Middle frontal gyrus (tissue), 1 donor: Measurements from ENCODE around the gene CYSTM1.
"Not testable (repeated sequence)": the region's sequence is repeated elsewhere in the genome, so short reads cannot be mapped to it uniquely, and the experiment has no call there.

ENCODE experiments used
- DNase-seq: peaks from one replicate; pipeline ENCODE4 v3.0.0-alpha.2; 2015; ENCODE audit warnings: low spot score; ENCODE audit errors: extremely low spot score

CYSTM1 gene

GRCh38 chr5:140148508-140148907 lies 26.5 kb upstream of the CYSTM1 start:
- DNase-seq: no peak

- no peak for DNase-seq
Measured at GRCh38 chr5:140150201-140150600, 24.8 kb upstream of the CYSTM1 start.

- DNase-seq: no peak
Measured at GRCh38 chr5:140151144-140152021, 23.6 kb upstream of the CYSTM1 start.

GRCh38 chr5:140152022-140152999 lies 22.7 kb upstream of the CYSTM1 start:
- DNase-seq: no peak

- no peak for DNase-seq
Measured at GRCh38 chr5:140153255-140153654, 21.7 kb upstream of the CYSTM1 start.

GRCh38 chr5:140153905-140154304 lies 21.1 kb upstream of the CYSTM1 start:
- DNase-seq: no peak

- not testable (repeated sequence) for DNase-seq
Measured at GRCh38 chr5:140154710-140155381, 20.1 kb upstream of the CYSTM1 start.

- peak; percentile 79 for DNase-seq
Measured at GRCh38 chr5:140157032-140157781, 17.8 kb upstream of the CYSTM1 start.

- DNase-seq: no peak
Measured at GRCh38 chr5:140159014-140159927, 15.7 kb upstream of the CYSTM1 start.

GRCh38 chr5:140162275-140162674 lies 12.7 kb upstream of the CYSTM1 start:
- DNase-seq: no peak

- no peak for DNase-seq
Measured at GRCh38 chr5:140162781-140163180, 12.2 kb upstream of the CYSTM1 start.

GRCh38 chr5:140165101-140165922 lies 9.7 kb upstream of the CYSTM1 start:
- no peak for DNase-seq

GRCh38 chr5:140165923-140166270 lies 9.1 kb upstream of the CYSTM1 start:
- no peak for DNase-seq

- peak; percentile 38 for DNase-seq
Measured at GRCh38 chr5:140166911-140167310, 8.1 kb upstream of the CYSTM1 start.

GRCh38 chr5:140168371-140168770 lies 6.6 kb upstream of the CYSTM1 start:
- DNase-seq: no peak

GRCh38 chr5:140169410-140169809 lies 5.6 kb upstream of the CYSTM1 start:
- no peak for DNase-seq

- no peak for DNase-seq
Measured at GRCh38 chr5:140172483-140172882, 2.5 kb upstream of the CYSTM1 start.

- no peak for DNase-seq
Measured at GRCh38 chr5:140174014-140174413, 974 bp upstream of the CYSTM1 start.
